Measurements from ENCODE around the gene C10orf105.

C10orf105 gene

GRCh38 chr10:71675295-71675970 lies 44.1 kb downstream of the C10orf105 start:
- DNase-seq (ENCODE audit: low spot score) = no peak

- DNase-seq (ENCODE audit: low spot score) = no peak
These were observed 47.3 kb downstream of the C10orf105 start for GRCh38 chr10:71671994-71672946.

DNA sequence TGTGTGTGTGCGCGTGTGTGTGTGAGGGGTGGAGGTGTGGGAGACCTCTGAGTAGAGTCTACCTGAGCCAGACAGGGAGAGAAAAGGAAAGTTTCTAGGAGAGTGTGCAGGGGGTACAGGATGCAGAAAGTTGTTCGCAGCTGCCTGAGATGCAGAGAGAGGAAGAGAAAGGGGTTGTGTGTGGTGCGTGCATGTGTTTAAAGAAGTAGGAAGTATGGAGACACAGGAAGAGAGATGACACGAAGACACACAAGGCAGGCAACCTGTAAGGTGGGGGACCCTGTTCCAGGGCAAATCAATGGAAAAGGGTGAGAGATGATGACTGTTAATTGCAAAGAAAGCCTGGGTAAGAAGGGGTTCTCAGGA lies 52.2 kb downstream of the C10orf105 start:
- DNase-seq (ENCODE audit: low spot score) = no peak

DNA sequence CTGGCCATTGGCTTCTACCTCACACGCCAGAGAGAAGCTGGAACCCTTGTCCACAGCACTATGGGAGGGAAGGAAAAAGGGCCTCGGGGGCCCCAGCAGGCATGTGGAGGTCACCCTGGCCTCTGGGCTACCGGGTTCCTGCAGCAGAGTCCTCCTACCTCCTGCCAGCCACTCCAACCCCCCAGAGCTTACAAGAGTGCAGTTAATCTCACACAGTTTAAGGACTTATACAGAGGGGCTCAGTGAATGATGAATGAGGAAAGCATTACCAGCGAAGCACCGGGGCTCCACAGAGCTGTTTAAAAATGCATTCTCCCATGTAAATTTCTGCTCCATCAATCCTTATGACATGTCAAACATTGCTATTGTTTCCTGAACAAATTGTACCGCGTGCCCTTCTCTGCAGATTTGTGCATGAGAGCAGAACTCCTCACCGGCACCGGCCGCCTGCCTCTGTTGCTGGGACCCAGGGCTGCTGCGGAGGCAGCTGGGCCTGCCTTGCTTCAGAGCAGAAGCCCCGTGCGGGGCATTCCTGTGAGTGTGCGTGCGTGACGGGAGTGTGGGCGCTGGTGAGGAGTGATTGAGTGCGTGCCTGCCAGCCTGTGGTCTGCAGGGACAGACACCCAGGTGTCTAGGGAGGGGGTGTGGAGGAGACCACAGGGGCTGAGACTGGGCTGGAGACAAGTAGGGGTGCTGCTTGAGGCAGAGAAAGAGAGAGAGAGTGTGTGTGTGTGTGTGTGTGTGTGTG lies 52.8 kb downstream of the C10orf105 start:
- no peak for DNase-seq (ENCODE audit: low spot score)

DNA sequence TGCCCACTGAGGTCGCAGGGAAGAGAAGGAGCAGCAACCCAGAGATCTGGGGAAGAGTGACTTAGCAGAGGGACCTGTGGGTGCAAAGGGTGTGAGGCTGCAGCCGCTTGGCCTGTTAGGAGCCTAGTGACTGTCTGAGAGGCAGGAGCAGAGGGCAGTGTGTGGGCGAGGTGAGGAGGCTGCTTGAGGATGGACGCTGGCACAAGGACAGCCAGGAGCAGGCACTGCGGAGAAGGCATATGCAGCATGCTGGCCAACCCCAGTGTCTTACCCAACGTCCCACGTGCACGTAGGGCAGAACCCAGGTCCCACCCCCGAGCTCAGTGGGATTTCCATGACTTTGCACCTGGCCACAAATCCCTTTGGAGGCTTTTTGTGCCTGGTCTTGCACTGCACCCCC lies 54.1 kb downstream of the C10orf105 start:
- DNase-seq (ENCODE audit: low spot score) = no peak

DNA sequence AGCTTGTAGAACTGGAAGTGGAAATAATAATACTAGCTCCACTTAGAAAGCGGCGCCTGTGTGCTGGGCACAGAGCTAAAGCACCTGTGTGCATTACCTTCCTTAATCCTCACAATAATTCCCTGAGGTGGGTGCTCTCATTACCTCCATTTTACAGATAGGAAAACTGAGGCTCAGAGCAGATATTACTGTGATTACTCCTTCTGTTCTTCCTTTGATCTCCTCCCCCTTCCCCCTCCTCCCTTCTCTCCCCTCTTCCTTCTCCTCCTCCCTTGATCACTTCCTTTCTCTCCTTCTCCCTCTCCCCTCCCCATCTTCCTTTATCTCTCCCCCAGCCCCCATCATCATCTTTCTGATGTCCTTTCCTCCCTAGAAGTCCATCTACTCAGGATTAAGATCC lies 55.0 kb downstream of the C10orf105 start:
- DNase-seq (ENCODE audit: low spot score) = no peak

DNA sequence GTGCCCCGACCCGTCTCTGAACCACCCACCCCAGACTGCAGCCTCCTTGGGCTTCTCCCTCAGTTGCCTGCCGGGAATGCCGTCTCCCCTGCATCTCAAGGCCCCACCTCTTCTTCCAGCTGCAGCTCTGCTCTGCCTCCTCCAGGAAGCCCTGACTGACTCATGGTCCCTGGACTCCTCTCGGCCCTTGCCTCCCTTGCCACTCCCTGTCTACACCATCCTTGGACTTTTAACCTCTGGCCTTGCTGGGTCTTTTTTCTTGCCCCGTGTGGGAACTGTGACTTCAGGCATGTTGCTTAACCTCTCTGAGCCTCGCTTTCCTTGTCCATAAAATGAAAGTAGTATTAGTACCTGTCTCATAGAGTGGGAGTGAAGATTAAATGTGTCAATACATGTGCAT lies 56.3 kb downstream of the C10orf105 start:
- DNase-seq (ENCODE audit: low spot score) = no peak

DNA sequence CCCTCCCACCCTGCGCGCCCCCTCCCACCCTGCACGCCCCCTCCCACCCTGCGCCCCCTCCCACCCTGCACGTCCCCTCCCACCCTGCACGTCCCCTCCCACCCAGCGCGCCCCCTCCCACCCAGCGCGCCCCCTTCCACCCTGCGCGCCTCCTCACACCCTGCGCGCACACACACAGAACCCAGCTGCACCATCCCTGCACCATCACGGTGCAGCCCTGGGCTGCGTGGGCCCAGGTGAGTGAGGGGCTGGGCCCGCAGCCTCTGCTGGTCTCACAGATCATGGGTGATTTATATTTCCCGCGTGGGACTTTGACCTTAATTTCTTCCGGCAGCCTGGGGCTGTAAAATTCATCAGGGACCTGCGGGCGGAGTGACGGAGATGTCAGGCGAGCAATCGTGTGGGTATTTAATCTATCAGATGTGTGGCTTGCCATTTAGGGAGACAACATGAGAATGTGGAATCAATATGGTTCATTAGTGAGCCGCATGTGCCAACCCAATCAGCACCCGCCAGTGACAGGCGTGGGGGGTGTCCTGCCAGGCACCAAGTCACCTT lies 57.7 kb downstream of the C10orf105 start:
- DNase-seq (ENCODE audit: low spot score) = no peak

Data from germinal center (tissue), 1 donor.